ENCODE results near the gene ITPRIPL2.

DNA sequence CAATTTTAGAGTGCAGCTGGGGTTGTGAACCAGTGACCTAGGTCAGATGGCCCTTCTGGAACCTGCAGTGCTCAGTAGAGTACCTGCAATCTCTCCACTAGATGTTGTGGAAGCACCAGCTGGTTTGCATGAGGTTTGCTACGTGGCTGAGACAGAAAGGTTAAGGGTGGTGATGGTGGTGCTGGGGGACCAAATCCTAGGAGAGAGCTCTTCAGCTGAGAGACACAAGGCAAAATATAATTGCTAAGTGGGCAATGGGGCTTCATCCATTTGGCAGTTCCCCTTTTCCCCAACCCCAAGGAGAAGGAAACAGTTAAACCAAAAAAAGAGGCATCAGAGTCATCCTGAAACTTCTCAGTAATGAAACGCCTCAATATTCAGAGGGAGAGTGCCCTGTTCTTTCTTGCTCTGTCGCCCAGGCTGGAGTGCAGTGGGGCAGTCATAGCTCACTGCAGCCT lies 13.9 kb downstream of the ITPRIPL2 start:
- TF ChIP-seq CTCF (IDR thresholded peaks at IDR 0.05; ENCODE audit: low read depth, low read length) (no peak), MYC (IDR thresholded peaks at IDR 0.05; ENCODE audit: low read depth, low read length) (no peak), POLR2A (IDR thresholded peaks at IDR 0.05; ENCODE audit: extremely low read depth, insufficient read length) (no peak)
- TF ChIP-seq, protein P1, sequence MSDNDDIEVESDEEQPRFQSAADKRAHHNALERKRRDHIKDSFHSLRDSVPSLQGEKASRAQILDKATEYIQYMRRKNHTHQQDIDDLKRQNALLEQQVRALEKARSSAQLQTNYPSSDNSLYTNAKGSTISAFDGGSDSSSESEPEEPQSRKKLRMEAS (IDR thresholded peaks at IDR 0.05; ENCODE audit: low read depth, low read length): no peak

All from NB4 (cell line).